PC-9 (cell line): ENCODE measurements around the gene NR2C2. TPM values are rescaled to one million over a fixed set of nuclear protein-coding genes. Genes with fewer than 3 reads are reported as not detected.

Experiments
- Bru-seq: library from RNA; stranded (reverse); fragments of 400-500 nt; gene quantifications from one replicate; lab custom pipeline; 2021; lab: Mats Ljungman, UMichigan
- BruChase-seq, 2 experiments: library from RNA; stranded (reverse); fragments of 400-500 nt; gene quantifications; one replicate each; lab custom pipeline; 2021; lab: Mats Ljungman, UMichigan
- BruUV-seq: library from RNA; stranded (reverse); fragments of 400-500 nt; replicated peaks from 2 replicates; lab custom pipeline; 2021; lab: Mats Ljungman, UMichigan
- CTCF ChIA-PET: fragments of 300-600 bp; sonication (Branson Sonifier 250); formaldehyde crosslinking; loops from one replicate; lab custom pipeline; 2022; ENCODE audit warnings: antibody characterized with exemption; lab: Charles Lee
- POLR2A ChIA-PET: fragments of 300-600 bp; sonication (Branson Sonifier 250); formaldehyde crosslinking; loops from one replicate; lab custom pipeline; 2022; ENCODE audit warnings: antibody characterized with exemption; ENCODE audit not compliant: unreplicated experiment; lab: Charles Lee
- DNase-seq, 2 experiments: peaks; one replicate each; pipeline versions ENCODE4 v3.0.0 to v3.0.0-alpha.2; 2015 to 2022; ENCODE audit warnings: mixed read lengths in 1 of 2
- H2AFZ ChIP-seq: fragments of 200-600 bp; sonication (generic); 2 replicates; pipeline ENCODE4 v1.8.1; 2017; ENCODE audit warnings: antibody characterized with exemption
- H3F3A ChIP-seq: fragments of 200-600 bp; sonication (generic); 2 replicates; pipeline ENCODE4 v1.8.1; 2017; ENCODE audit warnings: antibody characterized with exemption, mild to moderate bottlenecking, low read depth; ENCODE audit not compliant: insufficient read depth
- H3K27ac ChIP-seq: fragments of 200-600 bp; sonication (generic); 2 replicates; pipeline ENCODE4 v1.6.1; 2016; ENCODE audit warnings: mixed run types
- H3K27me3 ChIP-seq: fragments of 200-600 bp; sonication (generic); 2 replicates; pipeline ENCODE4 v1.6.1; 2016; ENCODE audit warnings: low read depth, mixed run types; ENCODE audit not compliant: insufficient read depth
- H3K36me3 ChIP-seq: fragments of 200-600 bp; sonication (generic); 2 replicates; pipeline ENCODE4 v1.6.1; 2016; ENCODE audit warnings: low read depth, mixed run types
- H3K4me1 ChIP-seq: fragments of 200-600 bp; sonication (generic); replicated peaks from 2 replicates; pipeline ENCODE4 v1.6.1; 2016; ENCODE audit warnings: mixed run types; ENCODE audit not compliant: insufficient read depth
- H3K4me2 ChIP-seq: fragments of 200-600 bp; sonication (generic); 2 replicates; pipeline ENCODE4 v1.6.1; 2017; ENCODE audit warnings: mixed run types
- H3K4me3 ChIP-seq: fragments of 200-600 bp; sonication (generic); 2 replicates; pipeline ENCODE4 v1.6.1; 2016; ENCODE audit warnings: mixed run types
- H3K79me2 ChIP-seq: fragments of 200-600 bp; sonication (generic); 2 replicates; pipeline ENCODE4 v1.6.1; 2017; ENCODE audit warnings: low read depth, mixed run types
- H3K9me2 ChIP-seq: fragments of 200-600 bp; sonication (generic); 2 replicates; pipeline ENCODE4 v1.8.1; 2017; ENCODE audit warnings: mild to moderate bottlenecking; ENCODE audit not compliant: insufficient read depth
- H3K9me3 ChIP-seq: fragments of 200-600 bp; sonication (generic); 2 replicates; pipeline ENCODE4 v1.8.1; 2016; ENCODE audit warnings: low read depth; ENCODE audit not compliant: insufficient read depth
- H4K20me1 ChIP-seq: fragments of 200-600 bp; sonication (generic); 2 replicates; pipeline ENCODE4 v1.8.1; 2017; ENCODE audit not compliant: insufficient read depth
- EZH2 ChIP-seq: fragments of 200-600 bp; sonication (generic); IDR thresholded peaks from 2 replicates; pipeline ENCODE4 v1.8.0; 2017; ENCODE audit warnings: antibody characterized with exemption, low read depth
- intact Hi-C: fragments of 100-400 bp; cut with micrococcal nuclease; formaldehyde crosslinking; loops from one replicate; pipeline ENCODE4 v1.10.0; 2022; ENCODE audit not compliant: unreplicated experiment
- long read RNA-seq: library from polyadenylated mRNA; stranded (forward); transcript quantifications from one replicate; pipeline ENCODE4 v2.0.0, GENCODE V29; 2022
- total RNA-seq: library from RNA; stranded (reverse); gene quantifications from 2 replicates; pipeline ENCODE4 v1.2.3, GENCODE V29; 2021
- TF ChIP-seq, protein P1 (sequence below): fragments of 200-600 bp; sonication (generic); conservative IDR thresholded peaks from 2 replicates; pipeline ENCODE4 v1.6.1; 2017; ENCODE audit warnings: mixed run types, antibody characterized with exemption, mild to moderate bottlenecking, moderate library complexity

Gene NR2C2
- total RNA-seq, result 43.4 and 44.1 TPM in 2 replicates
- percentile 87 among the genes with signal in this experiment for Bru-seq, nascent RNA
- BruChase-seq, experiment 1, labeled RNA remaining after a 2-hour chase, result percentile 86 among the genes with signal in this experiment
- percentile 83 among the genes with signal in this experiment for BruChase-seq, experiment 2, labeled RNA remaining after a 6-hour chase
- long read RNA-seq, partial matches to known transcripts, result 0 of 9 reads
- long read RNA-seq, other reads (novel, unspliced or antisense), result 9 of 9 reads

DNA sequence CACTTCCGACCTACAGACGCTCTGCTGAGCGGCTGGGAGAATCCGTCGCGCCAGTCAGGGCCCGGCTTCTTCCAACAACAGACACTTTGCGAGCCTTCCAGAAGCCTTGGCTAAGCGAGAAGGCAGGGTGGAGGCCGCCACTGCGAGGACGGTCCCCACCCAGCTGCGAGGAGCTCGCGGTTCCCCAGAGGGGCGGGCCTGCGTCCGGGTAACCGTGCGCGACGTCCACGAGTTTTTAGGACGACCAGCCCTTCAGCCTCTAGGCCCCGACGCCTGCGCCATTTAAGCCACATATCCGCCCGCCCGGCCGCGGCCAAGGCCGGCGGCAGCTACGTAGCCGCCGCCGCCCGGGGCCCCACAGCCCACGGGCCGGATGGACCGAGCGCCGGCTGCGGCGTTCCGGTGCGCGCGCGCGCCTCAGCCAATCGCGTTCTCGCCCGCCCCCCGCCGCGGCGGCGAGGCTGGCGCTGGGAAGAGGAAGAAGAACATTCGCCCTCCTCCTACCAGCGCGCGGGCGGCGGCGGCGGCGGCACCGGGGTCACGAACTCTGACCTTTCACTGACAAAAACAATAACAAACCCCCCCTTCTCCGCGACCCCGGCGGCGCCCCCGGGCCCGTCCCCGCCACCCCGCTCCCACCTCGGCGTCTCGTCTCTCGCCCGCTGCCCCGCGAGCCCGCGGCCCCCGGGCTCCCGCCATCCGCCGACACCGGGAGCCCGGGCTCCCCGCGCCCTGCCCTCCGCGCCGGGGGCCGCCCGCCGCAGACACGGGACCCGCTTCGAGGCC is at the start of gene NR2C2:
TSS of gene NR2C2 (plus strand) at position 484 of the 786 bp plus-strand sequence. CDS start 56,332 bp downstream, outside the sequence.
- H3K27ac ChIP-seq, result peak within 1 kb of the TSS; percentile 97

DNA sequence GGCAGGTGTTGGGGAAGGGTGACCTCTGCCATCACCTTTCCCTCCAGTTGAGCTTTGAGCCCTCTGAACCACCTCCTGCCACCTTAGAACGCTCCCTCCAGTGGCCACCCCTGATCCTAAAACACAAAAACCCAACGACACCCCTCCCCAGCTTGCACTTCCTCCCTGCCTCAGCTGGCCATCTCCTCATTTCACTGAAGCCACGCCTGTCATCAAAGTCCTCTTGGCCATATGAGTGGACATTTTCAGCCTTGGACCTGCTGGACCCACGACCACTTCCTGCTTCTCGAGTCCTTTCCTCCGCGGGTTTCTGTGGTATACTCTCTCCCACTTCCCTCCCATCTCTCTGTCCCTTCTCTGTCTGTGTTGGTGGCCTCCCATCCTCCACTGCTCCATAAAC is 48.5 kb upstream of the NR2C2 start:
- H3K79me2 ChIP-seq, result no peaks in the 10 kb centered on the region
- H3K27me3 ChIP-seq, result peaks cover 13% of the 10 kb centered on the region; the same call in 1 of the 2 replicates
- no peaks in the 10 kb centered on the region for H3K9me2 ChIP-seq
- no peak for DNase-seq
- no peaks in the 10 kb centered on the region for H3K9me3 ChIP-seq
- no peaks in the 10 kb centered on the region for H3F3A ChIP-seq
- TF ChIP-seq EZH2, result no peak
- TF ChIP-seq, protein P1, sequence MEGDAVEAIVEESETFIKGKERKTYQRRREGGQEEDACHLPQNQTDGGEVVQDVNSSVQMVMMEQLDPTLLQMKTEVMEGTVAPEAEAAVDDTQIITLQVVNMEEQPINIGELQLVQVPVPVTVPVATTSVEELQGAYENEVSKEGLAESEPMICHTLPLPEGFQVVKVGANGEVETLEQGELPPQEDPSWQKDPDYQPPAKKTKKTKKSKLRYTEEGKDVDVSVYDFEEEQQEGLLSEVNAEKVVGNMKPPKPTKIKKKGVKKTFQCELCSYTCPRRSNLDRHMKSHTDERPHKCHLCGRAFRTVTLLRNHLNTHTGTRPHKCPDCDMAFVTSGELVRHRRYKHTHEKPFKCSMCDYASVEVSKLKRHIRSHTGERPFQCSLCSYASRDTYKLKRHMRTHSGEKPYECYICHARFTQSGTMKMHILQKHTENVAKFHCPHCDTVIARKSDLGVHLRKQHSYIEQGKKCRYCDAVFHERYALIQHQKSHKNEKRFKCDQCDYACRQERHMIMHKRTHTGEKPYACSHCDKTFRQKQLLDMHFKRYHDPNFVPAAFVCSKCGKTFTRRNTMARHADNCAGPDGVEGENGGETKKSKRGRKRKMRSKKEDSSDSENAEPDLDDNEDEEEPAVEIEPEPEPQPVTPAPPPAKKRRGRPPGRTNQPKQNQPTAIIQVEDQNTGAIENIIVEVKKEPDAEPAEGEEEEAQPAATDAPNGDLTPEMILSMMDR, result no peak
- H3K4me3 ChIP-seq, result no peak overlapping the region
- no peaks in the 10 kb centered on the region for H3K36me3 ChIP-seq
- ChIA-PET POLR2A (no interaction called here), CTCF (no interaction called here)
- no peaks in the 10 kb centered on the region for H4K20me1 ChIP-seq
- no peak overlapping the region for H3K27ac ChIP-seq
- no TSS peak for BruUV-seq
- H2AFZ ChIP-seq, result no peak overlapping the region
- intact Hi-C loops, result no loop called here
- no peaks in the 10 kb centered on the region for H3K4me1 ChIP-seq
- H3K4me2 ChIP-seq, result no peak overlapping the region

More for the DNA sequence above, at the start of gene NR2C2:
- TF ChIP-seq, protein P1, result no peak
- TF ChIP-seq EZH2, result no peak
- Histone ChIP-seq H3K79me2 (peaks cover 73% of the 10 kb centered on the region), H3K4me3 (peak within 1 kb of the TSS; percentile 99), H3K9me2 (no peaks in the 10 kb centered on the region), H3K36me3 (peaks cover 15% of the 10 kb centered on the region), H3K9me3 (no peaks in the 10 kb centered on the region), H4K20me1 (peaks cover 19% of the 10 kb centered on the region; the same call in 1 of the 2 replicates), H3K4me2 (peak within 1 kb of the TSS; percentile 95), H3F3A (peaks cover 18% of the 10 kb centered on the region), H3K27me3 (no peaks in the 10 kb centered on the region), H2AFZ (peak within 1 kb of the TSS; percentile 92), H3K4me1 (peaks cover 20% of the 10 kb centered on the region; the same call in 1 of the 2 replicates)
- peak; percentile 55 to 81 for DNase-seq
- POLR2A ChIA-PET, result interaction anchor here (0.6 to 0.7 kb wide), 2 partner anchors 10 to 125 kb away, joined by 3 to 8 read pairs; no protein-coding TSS in a partner anchor
- no TSS peak for BruUV-seq
- CTCF ChIA-PET, result interaction anchor here (0.6 kb wide), 1 partner anchor 1373 kb away, joined by 4 read pairs; no protein-coding TSS in a partner anchor
- intact Hi-C loops, result loop anchor here (5.0 kb wide), 2 partner anchors 45 to 120 kb away; partner anchors contain the start of gene MRPS25

DNA sequence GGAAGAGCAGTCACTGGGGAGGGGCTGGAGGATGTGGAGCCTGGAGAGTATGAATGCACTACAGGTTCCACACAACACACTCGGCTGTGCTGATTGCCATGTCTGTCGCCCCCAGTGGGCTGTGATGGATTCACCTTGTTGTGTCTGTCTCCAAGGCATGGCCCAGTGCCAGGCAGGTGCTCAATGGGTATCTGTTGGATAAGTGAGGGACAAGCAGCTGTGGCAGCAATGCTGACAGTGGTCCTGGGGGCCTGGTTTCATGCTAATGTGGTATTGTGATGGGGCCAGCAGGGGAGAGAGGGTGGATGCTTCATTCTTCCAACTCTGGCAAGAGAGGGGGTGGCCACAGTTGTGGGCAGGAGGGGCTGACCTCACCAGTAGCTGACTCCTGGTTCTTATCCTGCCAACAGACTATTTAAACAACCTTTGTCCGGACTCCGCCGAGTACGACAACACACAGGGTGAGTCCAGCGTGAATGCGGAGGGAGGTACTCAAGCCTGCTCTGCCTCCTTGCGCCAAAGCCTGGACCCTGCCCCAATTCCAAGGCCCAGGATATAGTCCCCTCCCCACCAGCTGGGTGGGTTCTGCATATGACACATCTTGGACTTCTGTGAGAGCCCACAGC is 47.3 kb upstream of the NR2C2 start:
- Histone ChIP-seq H2AFZ (no peak overlapping the region), H3K4me2 (no peak overlapping the region), H3K27me3 (peaks cover 13% of the 10 kb centered on the region; the same call in 1 of the 2 replicates), H3K36me3 (no peaks in the 10 kb centered on the region), H3K27ac (no peak overlapping the region), H3F3A (no peaks in the 10 kb centered on the region), H4K20me1 (no peaks in the 10 kb centered on the region), H3K79me2 (no peaks in the 10 kb centered on the region), H3K4me3 (no peak overlapping the region), H3K9me2 (no peaks in the 10 kb centered on the region), H3K4me1 (no peaks in the 10 kb centered on the region), H3K9me3 (peaks cover 3% of the 10 kb centered on the region)
- no peak for TF ChIP-seq EZH2
- POLR2A ChIA-PET, result no interaction called here
- BruUV-seq, result no TSS peak
- no peak for DNase-seq
- intact Hi-C loops, result no loop called here
- CTCF ChIA-PET, result no interaction called here
